ENCODE results near the gene ENPP3. TPM values are rescaled to one million over a fixed set of nuclear protein-coding genes. Genes with fewer than 3 reads are reported as not detected.
"Not testable (repeated sequence)": the region's sequence is repeated elsewhere in the genome, so short reads cannot be mapped to it uniquely, and the experiment has no call there.

ENPP3 gene
- total RNA-seq, 1 experiment from 2014 or later: not detected

DNA sequence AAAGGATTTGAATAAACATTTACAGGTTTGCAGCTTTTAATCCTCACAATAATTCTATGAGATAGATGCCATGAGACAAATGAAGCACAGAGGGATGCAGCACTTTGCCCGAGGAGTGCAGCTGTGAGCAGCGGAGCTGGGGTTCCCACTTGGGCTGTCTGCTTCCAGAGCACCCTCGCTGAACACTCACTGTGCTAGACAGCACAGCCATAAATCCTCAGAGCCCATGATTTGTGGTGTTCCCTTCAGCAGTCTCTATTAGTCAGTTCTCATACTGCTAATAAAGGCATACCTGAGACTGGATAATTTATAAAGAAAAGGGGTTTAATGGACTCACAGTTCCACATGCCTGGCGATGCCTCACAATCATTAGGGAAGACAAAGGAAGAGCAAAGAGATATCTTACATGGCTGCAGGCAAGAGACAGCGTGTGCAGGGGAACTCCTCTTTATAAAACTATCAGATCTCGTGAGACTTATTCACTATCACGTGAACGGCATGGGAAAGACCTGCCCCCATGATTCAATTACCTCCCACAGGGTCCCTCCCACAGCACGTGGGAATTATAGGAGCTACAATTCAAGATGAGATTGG lies 99.0 kb downstream of the ENPP3 start:
- DNase-seq (ENCODE audit: low spot score): no peak

DNA sequence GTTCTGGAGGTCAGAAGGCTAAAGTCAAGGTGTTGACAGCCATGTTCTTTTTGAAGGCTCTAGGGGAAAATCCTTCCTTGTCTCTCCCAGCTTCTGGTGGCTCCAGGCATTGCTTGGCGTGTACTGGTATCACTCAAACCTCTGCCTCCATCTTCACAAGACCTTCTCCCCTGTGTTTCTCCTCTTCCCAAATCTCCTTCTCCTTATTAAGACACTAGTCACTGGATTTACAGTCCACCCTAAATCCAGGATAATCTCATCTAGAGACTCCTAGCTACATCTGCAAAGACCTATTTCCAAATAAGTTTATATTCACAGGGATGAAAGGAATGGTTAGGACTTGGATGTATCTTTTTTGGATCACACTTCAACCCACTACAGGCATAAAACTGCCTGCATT lies 99.7 kb downstream of the ENPP3 start:
- DNase-seq (ENCODE audit: low spot score): no peak

DNA sequence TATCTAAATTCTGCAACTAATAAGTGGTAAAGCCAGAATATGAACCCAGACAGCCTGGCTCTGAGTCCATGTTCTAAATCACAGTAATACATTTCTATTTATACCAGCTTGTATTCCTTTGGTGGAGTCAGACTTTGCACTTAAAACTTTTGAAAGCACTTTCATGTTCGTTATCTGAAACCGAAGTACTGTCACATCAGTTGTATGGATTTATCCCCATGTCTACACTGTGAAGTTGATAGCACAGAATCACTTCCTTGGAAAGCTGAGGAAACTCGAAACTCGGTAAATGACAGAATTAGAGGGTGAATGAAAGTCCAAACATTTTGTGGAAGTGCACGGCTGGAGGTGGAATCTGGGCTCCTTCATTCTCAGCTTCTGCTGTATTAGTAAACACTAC lies 102.0 kb downstream of the ENPP3 start:
- no peak for DNase-seq (ENCODE audit: low spot score)

DNA sequence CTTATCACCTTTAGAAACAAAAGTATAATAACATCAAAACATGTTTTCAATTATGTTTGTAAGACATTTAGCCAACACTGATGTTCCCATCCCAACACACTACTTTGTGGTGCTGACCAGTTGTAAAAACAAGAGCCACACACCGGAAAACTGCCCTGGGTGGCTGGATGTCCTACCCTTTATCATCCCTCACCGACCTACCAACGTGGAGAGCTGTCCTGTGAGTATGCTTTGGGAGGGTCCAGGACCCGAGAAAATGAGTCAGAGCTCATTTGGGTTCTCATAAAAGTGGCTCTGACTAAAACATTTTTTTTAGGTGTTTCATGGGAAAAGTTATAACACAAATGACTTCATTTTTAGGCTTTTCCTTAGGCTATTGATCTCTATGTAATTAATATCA lies 103.1 kb downstream of the ENPP3 start:
- no peak for DNase-seq (ENCODE audit: low spot score)

DNA sequence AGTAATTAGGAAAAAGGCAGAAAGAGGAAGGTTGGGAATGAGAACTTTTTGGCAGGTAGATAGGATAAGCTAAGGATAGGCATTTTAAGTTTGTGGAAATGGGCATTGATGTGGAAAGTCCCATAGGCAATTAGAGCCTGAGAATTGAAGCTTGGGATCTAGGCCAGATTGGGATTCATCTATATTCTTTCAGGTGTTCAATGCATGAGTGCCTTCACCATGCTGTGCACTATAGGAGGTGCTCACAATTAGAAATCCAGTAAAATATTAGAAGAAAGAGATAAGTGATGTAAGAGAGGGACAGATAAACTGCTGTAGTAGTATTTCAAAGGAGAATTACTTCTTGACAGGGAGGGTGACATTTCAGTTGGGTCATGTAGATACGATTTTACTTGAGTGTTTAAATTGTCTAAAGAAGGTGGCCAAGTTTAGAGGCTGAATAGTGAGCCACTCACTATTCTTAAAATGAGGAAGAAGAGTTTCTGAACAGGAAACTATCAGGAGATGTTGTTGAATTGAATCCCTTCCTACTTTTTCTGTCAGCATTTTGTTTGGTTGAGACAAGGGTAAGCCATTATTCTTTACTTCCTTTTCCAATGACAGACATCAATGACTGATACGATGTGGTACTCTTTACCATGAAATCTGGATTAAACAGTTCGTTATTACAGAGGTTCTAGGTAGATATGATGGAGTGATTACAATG lies 104.7 kb downstream of the ENPP3 start:
- no peak for DNase-seq (ENCODE audit: low spot score)

DNA sequence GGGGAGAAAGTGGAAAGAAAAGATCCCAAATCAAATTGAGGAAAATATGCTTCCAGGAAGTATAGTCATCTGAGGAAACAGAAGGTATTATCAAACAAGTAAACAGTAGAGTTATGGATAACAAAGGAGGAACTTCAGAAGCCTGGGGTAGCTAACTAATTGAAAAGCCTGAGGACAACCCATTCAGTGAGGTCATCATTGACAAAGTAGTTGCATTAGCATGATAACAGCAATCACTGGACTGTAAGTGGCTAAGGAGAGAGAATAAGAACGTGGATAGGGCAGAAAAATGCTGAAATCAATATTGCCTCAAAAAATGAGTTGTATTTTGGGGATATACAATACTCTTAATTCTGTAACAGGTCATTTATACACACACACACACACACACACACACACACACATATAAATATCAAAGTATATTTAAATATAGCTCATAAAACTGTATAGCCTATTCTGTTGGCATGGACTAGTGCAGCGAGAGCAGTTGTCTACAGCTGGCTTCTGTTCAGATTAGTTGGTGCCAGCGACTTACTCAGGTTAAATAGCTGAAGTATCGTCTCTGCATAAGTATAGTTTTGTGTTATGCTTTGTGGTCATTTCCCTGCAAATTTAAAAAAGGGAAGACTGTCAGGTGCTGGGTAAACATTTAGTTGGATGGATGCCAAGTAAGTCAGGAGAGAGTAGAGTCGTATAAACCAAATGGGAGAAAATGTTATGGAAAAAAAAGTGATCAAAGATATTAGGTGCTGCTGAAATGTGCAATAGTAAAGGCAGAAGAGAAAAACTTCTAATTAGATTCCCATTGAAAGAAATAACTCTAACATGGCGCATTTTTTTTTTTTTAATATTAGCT lies 107.6 kb downstream of the ENPP3 start:
- DNase-seq (ENCODE audit: low spot score): peak; percentile 8

DNA sequence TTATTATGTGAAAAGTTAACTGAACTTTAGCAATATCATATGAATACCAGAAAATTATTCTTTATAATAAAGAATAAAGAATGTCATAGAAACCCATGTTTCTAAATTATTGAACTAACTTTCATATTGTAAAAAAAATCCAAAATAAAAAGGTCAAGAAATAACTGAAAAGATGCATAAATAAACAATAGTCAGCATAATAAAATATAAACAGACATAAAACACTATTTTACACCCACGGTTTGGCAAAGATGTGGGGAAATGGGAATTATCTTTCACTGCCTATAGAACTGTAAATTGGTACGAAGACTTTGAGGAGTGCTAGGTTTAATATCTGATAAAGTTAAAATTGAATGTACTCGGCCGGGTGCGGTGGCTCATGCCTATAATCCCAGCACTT lies 108.4 kb downstream of the ENPP3 start:
- DNase-seq (ENCODE audit: low spot score): no peak

DNA sequence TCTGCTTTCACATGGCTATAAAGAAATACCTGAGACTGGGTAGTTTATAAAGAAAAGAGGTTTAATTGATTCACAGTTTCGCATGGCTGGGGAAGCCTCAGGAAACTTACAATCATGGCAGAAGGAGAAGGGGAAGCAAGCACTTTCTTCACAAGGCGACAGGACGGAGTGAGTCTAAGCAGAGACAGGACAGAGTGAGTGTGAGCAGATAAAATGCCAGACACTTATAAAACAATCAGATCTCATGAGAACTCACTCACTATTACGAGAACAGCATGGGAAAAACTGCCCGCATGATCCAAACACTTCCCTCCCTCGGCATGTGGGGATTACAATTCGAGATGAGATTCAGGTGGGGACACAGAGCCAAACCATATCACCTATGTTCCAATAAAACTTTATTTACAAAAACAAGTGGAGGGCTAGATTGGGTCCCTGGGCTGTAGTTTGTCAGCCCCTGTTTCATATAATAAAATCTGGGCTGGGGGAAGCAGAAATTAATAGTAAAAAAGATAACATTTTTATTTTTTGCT lies 110.8 kb downstream of the ENPP3 start:
- no peak for DNase-seq (ENCODE audit: low spot score)

DNA sequence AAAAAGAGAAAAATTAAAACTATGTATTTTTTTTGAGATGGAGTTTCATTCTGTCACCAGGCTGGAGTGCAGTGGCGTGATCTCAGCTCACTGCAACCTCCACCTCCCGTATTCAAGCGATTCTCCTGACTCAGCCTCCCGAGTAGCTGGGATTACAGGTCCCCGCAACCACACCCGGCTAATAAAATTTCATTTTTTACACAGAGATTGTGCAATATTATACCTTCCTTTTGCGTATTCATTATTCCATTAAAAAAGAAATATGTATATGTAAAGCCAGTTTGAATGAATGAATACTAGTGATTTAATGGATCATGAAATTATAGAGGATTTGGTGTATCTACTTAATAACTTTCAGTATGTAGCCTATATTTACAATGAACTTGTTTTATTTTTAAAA lies 111.9 kb downstream of the ENPP3 start:
- DNase-seq (ENCODE audit: low spot score): no peak

DNA sequence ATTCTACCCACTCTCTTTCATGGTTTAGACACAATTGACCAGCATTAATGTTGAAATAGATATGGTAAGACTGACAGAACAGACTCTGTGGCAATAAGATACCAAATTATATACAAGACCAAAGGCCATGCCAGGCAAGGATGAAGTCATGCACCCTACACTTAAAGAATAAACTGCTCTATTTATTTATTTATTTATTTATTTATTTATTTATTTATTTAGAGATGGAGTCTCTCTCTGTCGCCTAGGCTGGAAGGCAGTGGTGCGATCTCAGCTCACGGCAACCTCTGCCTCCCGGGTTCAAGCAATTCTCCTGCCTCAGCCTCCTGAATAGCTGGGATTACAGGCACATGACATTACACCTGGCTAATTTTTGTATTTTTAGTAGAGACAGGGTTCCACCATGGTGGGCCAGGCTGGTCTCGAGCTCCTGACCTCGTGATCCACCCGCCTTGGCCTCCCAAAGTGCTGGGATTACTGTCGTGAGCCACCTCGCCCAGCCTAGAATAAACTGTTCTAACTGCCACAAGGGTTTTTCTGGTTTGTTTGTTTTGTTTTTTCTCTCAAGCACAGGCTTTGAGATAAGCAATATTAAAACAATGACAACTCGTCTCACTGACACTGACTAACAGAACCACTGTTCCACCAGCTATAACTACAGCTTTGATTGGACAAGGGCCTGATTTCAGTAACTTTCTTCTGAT lies 114.1 kb downstream of the ENPP3 start:
- DNase-seq (ENCODE audit: low spot score): not testable (repeated sequence)

DNA sequence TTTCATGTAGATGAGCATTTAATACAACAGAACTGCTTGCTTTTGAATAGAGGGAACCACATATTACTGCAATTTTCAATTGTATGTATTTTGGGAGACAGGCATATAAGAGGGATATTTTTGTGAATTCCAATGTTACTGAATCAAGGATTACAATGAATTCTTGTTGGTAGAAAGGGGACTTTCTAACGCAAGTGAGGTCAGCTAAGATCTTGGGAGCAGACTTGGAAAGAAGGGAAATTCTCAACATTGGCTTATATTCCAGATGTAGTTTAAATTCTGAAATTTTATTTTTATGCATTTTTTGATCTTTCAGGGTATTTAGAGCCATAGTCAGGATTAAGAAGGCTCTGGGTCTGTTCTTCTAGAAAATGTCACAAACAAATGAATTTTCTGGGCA lies 117.0 kb downstream of the ENPP3 start:
- no peak for DNase-seq (ENCODE audit: low spot score)

DNA sequence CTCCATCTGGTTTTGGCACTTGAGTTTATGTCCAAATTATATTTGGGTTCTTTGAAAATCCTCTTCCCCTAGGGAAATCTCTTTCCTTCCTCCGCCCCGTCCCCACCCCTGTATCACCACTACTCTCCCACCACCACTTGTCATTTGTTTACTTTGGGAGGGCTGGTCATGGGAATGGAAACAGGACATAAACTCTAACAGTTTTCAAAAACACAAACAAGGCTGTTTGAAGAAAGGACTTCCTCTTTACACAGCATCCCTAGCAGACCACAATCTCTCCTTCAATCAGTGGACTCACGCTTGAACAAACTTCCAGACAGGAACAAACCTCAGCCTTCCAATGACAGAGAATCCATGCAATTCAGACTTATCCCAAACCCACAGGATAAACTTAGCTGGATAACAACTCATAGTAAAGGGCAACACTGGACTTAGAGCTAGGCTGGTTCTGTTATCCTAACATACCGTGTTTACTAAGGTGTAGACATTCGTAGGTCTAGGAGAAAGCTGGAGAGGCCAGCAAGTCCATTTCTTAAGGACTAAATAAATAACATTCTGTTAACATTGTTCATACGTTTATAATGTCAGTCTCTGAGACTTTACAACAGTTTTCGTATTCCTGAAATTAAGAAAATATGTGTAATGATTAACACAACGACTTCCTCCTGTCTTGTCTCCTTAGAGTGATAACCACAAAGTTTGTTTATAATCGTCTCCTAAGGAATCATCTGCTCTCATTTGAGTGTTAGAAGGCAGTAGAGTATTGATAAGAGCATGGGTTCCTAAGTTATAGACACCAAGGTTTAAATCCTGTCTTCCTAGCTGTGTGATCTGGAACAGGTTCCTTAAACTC lies 117.8 kb downstream of the ENPP3 start:
- DNase-seq (ENCODE audit: low spot score): no peak

DNA sequence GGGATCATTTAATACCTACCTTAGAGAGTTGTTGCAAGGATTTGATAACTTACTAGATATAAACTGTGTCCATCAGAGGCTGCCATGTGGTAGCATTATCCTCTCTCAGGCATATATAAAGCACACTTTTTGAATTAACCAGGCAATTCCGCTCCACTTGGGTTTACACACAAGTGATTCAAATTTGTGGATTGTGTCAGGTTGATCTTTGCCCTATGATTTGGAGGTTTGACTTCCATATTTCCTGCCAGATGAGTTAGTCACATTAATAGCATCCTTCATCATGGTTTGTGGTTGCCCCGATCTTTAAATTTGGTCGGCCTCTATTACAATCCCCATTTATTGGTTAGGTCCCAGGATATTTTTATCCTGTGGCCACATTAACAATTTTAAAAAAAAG lies 118.5 kb downstream of the ENPP3 start:
- no peak for DNase-seq (ENCODE audit: low spot score)

DNA sequence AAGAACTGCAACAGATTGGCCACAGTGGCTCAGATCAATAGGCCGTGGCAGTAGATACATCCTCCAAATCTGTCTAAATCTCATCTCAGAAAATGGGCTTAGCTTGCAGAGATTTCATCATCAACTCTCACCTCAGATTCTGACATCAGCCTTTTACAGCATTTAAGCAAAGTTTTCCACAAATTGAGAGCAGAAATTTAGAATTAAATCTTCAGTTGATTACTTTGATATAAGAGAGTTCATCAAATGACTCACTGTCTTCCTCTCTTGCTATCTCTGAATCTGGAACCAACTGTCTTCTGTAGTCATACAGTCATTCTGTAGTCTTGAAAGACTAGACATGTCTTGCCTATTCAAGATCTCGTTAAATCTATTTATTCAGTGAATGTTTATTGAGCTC lies 118.9 kb downstream of the ENPP3 start:
- DNase-seq (ENCODE audit: low spot score): no peak

DNA sequence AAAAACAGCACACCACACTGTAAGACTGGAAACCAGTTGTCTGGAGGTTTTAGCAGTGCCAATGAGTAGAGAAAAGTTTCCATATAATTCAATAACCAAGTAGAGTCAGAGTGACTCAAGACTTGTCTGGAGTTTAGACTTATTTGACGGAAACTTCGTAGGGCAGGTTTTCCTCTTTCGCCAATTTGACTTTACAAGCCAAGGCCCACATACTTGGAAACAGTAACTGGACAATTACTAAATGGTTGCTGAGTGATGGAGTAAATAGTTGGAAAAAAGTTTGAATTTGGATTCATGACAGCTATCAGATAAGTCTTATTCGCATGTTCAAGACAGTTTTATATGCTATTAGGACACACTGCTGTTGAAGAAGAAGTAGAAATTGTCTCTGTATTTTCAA lies 121.8 kb downstream of the ENPP3 start:
- no peak for DNase-seq (ENCODE audit: low spot score)

DNA sequence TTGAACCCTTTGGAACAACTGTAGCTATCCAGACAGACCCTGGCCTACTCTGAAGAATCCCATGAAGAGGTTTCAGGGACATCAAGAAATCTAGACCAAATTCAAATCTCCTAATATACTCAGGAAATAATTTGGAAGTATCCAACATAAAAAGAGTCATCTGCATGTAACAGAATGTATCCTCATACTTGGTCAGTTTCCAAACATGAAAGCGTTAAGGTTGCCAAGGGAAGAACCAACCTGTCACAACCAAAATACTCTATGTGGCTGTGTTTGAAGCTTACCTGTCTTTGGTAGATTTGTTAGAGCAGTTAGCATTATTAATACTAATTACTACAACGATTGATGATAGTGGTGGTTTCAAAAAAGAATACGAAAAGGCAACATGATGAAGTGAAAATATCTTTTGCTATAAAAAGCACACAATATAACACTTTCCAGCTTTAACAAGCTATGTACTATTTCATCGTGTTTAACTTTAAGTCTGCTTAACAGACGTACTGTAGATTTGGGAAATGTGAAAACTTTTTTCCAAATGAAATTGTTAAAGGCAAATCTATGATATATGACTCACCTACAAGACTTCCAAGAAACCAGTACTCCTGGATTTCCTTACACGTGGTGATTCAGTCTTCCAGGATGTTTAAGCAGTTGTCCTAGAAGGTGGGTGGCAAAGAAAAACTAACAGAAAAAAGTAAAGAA lies 124.1 kb downstream of the ENPP3 start:
- DNase-seq (ENCODE audit: low spot score): no peak

DNA sequence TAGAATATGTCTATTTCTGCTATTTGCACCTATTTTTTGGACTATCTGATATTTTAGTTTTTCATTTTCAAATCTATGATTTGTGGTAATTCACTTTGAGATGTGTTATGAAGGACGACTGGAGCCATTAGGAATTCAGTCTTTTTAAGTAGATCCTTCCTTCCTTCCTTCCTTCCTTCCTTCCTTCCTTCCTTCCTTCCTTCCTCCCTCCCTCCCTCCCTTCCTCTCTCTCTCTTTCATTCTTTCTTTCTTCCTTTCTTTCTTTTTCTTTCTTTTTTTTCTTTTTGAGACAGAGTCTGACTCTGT lies 124.6 kb downstream of the ENPP3 start:
- no peak for DNase-seq (ENCODE audit: low spot score)

DNA sequence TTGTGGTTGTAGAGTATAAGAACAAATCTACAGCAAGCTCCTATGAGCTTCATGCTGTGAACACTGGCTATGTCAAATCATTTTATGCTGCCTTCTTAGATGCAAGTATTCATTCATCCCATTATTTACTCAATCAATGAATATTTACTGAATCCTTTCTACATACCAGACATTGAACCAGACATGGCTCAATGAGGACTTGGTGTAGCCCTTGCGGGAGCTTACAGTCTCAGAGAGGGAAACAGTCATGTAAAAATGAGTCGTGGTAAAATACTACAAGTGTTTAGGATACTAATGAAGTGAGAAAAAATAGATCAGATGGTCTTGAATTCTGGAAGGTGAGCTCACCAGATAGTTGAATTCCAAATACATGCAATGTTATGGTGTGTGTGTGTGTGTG lies 125.9 kb downstream of the ENPP3 start:
- DNase-seq (ENCODE audit: low spot score): no peak

DNA sequence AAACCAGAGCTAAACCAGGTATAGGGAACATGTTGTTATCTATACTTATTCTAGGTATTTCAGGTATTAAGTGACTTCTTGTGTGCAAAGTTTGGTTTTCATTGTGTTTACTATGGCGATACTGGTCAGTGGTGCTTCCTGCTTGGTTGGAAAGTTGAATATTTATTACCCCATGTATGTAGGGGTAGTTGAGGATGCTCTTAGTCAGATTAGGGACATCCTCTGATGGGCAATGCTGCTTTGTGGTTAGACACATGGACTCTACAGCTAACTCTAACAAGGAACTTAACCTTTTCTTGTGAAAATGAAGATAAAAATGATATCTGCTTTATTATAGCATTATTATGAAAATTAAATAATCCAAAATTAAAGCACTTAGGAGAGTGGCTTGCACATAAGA lies 126.6 kb downstream of the ENPP3 start:
- DNase-seq (ENCODE audit: low spot score): no peak

DNA sequence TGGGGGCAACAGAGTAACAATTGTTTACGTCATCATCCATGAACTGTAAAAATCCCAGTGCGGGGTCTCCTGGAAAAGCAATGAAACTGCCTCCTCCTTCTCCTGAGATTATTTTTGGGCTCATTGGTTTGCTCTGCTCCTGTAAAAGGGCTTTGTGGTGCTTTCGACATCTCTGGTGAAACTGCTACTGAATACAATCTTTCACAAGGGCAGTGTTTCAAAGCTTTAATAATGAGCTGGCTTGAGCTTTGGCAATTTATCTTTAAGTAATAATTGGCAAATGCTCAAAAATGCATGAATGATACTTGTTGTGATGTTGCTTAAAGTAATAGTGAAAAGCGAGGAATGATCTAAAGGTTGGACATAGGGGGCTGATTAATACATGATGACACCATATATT lies 127.2 kb downstream of the ENPP3 start:
- no peak for DNase-seq (ENCODE audit: low spot score)

All from HT-29 (cell line).